HG02884 (cell line): Measurements from ENCODE around the gene RNPS1.
"Not testable (repeated sequence)": the region's sequence is repeated elsewhere in the genome, so short reads cannot be mapped to it uniquely, and the experiment has no call there.

Experiments used
- ATAC-seq: cut with Tn5 transposase; IDR thresholded peaks from one replicate; pipeline ENCODE4 v1.9.1; 2021; ENCODE audit warnings: mild to moderate bottlenecking, moderate library complexity; ENCODE audit not compliant: unreplicated experiment

The RNPS1 gene

DNA sequence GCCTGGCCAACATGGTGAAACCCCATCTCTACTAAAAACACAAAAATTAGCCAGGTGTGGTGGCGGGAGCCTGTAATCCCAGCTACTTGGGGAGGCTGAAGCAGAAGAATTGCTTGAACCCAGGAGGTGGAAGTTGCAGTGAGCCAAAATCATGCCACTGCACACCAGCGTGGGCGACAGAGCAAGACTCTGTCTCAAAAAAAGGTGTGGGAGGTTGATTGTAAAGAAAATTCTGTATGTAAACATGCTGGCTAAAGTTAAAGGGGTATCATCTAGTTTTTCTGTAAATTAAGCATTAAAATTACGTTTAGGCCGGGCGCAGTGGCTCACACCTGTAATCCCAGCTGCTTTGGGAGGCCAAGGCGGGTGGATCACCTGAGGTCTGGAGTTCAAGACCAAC, 9.4 kb downstream of the RNPS1 start:
- ATAC-seq, result not testable (repeated sequence)

DNA sequence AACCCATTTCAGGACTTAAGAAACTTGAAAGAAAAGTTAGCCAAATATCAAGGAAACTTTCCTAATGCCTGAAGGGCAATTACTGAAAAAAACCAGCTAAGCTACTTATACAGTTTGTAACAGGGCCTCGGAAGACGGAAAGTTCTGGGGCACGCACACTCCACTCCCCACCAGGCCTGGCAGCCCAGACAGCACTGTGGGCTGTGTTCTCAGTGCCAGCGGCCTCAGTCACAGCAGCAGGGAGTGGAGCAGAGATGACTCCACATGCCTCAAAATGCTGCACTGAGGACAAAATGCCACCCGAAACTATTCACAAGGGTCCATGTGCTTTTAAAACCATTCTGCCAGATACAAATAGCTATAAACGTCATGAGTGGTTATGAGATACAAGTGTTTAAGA, 10.2 kb downstream of the RNPS1 start:
- no peak for ATAC-seq

DNA sequence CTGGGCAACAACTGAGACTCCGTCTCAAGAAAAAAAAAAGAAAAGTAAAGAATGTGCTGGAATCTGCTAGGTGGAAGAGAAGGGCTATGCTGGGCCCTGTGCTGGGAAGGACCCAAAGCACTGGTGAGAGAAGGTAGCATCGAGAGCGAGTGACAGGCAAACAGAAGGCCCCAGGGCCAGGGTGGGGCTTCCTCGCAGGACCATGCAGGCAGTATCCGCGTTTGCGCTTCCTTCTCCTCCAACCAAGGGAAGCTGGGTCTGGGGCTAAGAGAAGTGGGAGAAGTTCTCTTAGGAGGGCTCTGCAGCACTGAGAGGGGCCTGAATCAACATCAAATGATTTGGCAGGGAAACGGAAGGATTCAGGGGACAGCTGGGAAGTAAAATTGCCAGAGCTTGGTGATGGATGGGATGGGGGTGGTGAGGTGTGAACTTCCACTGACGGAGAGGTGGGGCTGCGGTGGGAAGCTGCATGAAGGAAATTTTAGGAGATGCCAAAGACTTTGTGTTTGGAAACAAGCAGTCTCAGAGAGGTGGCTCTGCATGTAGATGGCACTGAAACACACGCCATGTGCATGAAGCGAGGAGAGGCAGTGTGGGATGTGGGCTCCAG, 11.3 kb downstream of the RNPS1 start:
- ATAC-seq, result no peak

- ATAC-seq, result no peak
Measured at GRCh38 chr16:2253293-2253692, 14.6 kb downstream of the RNPS1 start.

GRCh38 chr16:2252806-2253148, 15.1 kb downstream of the RNPS1 start:
- ATAC-seq, result no peak

- ATAC-seq, result peak; percentile 75
Measured at GRCh38 chr16:2251296-2252111, 16.4 kb downstream of the RNPS1 start, which contains the start of gene ECI1. Gene ECI1, minus strand, starts transcription at chr16:2251587. Its CDS starts 21 bp downstream, at chr16:2251566.

DNA sequence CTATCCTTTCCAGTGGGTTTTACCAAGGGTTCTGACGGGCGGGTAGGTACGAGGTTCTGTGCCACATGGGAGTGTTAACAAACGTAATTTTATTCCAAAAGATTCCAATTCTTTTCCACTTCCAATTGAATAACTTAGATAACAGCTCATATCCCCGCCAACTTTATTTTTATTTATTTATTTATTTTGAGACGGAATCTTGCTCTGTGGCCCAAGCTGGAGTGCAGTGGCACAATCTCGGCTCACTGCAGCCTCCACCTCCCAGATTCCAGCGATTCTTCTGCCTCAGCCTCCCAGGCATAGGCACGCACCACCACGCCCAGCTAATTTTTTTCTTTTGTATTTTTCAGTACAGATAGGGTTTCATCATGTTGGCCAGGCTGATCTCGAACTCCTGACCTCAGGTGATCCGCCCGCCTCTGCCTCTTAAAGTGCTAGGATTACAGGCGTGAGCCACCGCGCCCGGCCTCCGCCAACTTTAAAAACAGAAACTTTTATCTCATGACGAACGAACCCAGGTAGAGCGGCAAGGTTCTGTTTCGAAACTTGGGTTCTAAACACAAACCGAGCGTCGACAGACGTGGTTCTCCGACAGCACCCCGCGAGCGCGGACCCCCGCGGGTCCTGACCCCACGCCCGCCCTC, 17.2 kb downstream of the RNPS1 start:
- no peak for ATAC-seq

- no peak for ATAC-seq
Measured at GRCh38 chr16:2246301-2246885, 21.5 kb downstream of the RNPS1 start.

DNA sequence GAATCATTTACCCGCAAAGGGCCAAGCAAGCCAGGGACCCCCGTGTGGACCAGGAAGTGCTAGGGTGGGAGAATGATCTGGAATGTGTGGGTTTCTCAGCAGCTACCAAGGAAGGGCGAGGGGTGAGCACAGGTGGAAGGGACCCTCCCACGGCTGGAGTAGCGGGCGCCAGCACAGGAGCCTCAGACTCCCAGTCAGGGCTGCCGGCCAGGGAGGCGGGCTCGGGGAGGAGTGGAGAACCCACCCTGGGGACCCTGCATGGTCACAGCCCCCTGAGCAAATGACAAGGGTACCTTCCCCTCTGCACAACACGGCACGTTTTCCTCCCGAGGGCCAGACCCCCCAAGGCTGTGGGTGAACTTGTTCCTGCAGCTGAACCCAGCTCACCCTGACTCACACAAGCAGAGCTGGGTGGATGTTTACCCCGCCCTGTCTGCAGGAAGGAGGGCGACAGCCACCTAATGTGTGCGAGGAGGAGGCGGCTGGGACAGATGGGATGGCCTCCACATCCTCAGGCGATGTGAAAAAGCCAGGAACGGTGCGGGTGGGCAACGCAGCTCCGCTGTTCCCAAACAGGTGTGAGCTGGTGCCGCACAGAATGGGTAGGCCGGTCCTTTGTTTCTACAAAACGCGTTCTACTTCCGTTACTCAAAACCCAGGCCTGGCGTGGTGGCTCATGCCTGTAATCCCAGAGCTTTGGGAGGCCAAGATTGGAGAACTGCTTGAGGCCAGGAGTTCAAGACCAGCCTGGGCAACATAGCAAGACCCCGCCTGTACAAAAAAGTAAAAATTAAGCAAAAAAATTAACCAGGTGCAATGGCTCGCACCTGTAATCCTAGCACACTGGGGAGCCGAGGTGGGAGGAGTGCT, 22.8 kb downstream of the RNPS1 start:
- ATAC-seq, result no peak

GRCh38 chr16:2244301-2244700, 23.6 kb downstream of the RNPS1 start:
- ATAC-seq, result no peak

DNA sequence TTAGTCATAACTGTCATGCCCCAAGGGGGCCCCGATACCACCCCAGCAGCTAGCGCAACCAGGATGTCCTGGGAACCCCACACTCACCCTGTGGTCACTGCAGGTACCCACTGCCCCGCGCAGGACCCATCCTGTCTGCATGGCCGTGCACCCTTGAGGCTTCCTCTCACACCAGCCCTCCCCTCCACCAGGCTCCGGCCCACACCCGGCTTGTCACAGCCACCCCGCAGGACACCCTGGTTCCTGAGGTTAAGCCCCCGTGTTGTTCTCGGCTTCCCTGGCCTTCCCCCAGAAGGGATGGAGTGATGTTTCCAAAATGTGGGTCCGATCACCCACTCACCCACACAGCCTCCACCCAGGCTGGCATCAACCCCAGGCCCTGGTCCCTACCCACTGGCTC, 24.1 kb downstream of the RNPS1 start:
- ATAC-seq, result no peak

DNA sequence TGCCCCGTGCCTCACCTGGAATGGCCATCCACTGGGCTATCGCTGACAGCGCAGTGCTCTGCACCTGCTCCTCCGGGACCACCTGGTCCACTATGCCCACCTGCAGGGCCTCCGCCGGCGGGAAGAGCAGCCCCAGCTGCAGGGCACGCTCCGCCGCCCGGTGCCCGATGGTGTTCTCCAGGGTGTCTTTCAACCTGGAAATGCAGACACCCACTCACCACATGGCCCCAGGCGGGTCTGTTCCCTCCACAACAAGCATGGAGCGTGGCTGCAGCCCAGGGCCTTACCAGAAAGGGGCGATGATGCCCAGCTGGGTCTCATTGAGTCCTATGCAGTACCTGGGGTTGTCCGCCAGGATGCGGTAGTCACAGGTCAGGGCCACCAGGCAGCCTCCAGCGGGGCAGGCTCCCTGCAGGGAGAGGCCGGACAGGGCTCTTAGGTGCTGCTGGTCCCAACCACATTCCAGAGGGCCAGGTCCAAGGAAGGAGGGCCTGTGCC, 24.8 kb downstream of the RNPS1 start:
- ATAC-seq, result no peak

DNA sequence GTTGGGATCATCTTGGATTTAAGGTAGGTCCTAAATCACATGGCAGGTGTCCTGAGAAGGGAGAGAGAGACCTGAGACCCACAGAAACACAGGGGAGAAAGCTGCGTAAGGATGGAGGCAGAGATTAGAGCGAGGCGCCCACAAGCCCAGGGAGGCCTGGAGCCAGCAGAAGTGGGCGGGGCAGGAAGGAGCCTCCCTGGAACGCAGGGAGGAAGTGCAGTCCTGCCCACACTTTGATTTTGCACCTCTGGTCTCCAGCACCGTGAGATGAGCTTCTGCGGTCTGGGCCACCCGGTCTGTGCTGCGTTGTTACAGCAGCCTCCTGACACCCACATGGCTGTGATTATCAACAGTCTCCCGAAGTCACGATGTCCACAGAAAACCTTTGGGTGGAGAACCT, 25.3 kb downstream of the RNPS1 start:
- no peak for ATAC-seq

GRCh38 chr16:2240331-2240730, 27.6 kb downstream of the RNPS1 start:
- ATAC-seq, result not testable (repeated sequence)

DNA sequence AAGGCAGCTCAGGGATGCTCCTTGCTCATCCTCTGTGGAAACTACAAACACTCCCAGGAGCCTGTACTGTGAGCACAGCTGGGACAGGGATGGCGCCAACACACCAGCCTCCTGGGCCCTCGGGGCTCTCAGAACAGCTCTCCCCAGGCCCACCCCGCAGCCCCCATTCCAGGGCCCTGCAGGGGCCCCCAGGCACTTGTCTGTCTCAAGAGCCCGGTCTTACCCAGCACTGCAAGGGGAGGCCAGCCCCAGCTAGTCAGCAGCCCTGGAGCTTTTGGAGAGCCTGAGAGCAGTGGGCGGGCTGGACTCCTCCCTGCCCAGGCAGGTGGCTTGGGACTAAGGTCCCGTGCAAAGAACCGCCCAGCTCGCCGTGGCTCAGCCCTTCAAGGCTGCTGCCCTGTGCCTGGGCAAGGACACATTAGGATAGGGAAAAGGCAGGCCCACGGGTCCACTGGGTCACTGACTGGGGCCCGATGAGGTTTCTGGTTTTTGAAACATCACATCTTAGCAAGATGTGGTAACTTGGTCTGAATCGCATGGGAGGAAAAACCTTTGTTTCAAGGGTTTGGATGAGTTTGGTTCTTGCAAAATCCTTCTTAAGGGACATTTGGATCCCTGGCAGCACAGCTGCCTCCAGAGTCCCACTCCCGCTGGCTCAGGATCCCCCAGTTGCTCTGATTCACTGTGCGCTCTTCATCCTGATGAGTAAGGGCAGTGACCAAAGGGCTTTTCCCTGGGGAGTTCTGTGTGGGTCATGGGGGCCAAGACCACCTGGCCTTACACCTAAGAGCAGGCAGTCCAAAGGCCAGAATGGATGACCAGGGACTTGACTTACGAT, 28.9 kb downstream of the RNPS1 start:
- ATAC-seq, result no peak

DNA sequence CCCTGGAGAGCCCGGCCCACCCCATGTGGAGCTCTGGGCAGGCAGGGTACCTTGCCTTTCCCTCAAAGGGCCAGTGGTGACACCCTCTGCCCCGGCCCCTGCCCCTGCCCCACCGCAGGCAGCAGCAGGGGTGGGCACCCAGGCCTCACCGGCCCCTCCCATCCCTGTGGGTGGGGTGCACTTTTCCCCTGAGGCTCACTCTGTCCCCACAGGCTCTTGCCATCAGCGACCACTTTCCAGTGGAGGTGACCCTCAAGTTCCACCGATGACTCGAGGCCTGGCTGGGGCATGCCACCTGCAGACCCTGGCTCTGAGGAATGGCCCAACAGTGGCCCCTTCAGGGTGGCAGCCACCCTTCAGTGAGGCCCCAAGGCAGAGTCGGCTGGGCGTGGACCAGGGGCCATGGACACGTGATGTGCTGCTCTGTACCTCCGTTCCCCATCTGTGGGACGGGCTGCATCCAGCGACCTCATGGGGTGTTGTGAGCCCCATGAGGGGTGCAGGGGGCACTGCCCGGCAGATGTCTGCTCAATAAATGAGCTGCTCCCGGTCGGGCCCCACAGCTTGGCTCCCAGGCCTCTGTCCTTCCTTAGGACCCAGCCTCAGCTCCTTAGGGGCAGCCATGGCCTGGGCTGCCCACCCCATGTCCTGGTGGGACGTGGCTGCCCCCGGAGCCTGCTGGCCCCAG, 29.6 kb downstream of the RNPS1 start:
- no peak for ATAC-seq

GRCh38 chr16:2237493-2238149, 30.3 kb downstream of the RNPS1 start:
- no peak for ATAC-seq

- no peak for ATAC-seq
Measured at GRCh38 chr16:2237102-2237482, 30.8 kb downstream of the RNPS1 start.
